ENCODE results near the gene CUX1. TPM values are rescaled to one million over a fixed set of nuclear protein-coding genes. Genes with fewer than 3 reads are reported as not detected.
"Not testable (repeated sequence)": the region's sequence is repeated elsewhere in the genome, so short reads cannot be mapped to it uniquely, and the experiment has no call there.

CUX1 gene
- total and polyA plus RNA-seq, 10 of the 15 experiments (the other 5 are each of a cell fraction or from before 2014, with no cell fraction given), result 6.1 to 48.6 (median 25.9) TPM

DNA sequence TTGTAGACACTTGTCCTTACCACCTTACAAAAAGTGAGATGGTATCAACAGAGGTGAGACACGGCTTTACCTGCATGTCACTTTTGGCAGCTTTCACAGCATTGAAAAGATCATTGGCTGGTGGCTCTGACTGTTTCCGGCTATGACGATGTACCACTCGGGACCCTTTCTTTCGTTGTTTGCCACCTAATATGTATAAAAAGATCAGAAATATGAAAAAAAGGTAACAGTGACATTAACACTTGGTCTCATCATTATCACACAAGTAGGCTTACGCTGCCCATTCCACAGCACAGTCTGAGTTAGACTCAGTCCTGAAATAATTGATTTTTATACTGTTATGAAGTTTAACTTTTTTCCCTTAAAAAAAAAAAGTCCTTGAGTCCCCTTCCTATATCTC is 509.8 kb downstream of the CUX1 start:
- in situ Hi-C loops (cut with MboI); intact Hi-C loops (cut with micrococcal nuclease; ENCODE audit: unreplicated experiment); H3K4me3 ChIP-seq; DNase-seq (ENCODE audit: low read depth, low spot score); CTCF ChIA-PET; H3K79me2 ChIP-seq (ENCODE audit: control insufficient read depth, insufficient read depth, low read length); H3K27me3 ChIP-seq (replicated peaks in 1 of 2; ENCODE audit: control insufficient read depth in 2 of 2, insufficient read depth in 2 of 2, low read length in 1 of 2); H3K36me3 ChIP-seq (ENCODE audit: control insufficient read depth in 2 of 2, insufficient read depth in 2 of 2, low read length in 1 of 2); BruUV-seq (replicated peaks); H3K27ac ChIP-seq (ENCODE audit: control insufficient read depth, insufficient read depth); H3K9ac ChIP-seq (ENCODE audit: control insufficient read depth, insufficient read depth, low read length); H3K4me2 ChIP-seq (ENCODE audit: control insufficient read depth, insufficient read depth); H3K4me1 ChIP-seq (ENCODE audit: control insufficient read depth, insufficient read depth, low read length); SMC1A ChIA-PET (ENCODE audit: uncharacterized antibody, unreplicated experiment); RAD21 ChIA-PET (ENCODE audit: unreplicated experiment); FAIRE-seq; H2AFZ ChIP-seq (ENCODE audit: control insufficient read depth, low read depth, low read length); ATAC-seq; H3K9me3 ChIP-seq (replicated peaks; ENCODE audit: control insufficient read depth, insufficient read depth, low read length); H4K20me1 ChIP-seq (ENCODE audit: control insufficient read depth, insufficient read depth); POLR2A ChIA-PET: not testable (repeated sequence)
- 79% methylated on average over 6 of the region's 6 CpGs for WGBS (ENCODE audit: insufficient coverage, insufficient replicate concordance, low lambda C conversion rate, missing lambda C conversion rate)

DNA sequence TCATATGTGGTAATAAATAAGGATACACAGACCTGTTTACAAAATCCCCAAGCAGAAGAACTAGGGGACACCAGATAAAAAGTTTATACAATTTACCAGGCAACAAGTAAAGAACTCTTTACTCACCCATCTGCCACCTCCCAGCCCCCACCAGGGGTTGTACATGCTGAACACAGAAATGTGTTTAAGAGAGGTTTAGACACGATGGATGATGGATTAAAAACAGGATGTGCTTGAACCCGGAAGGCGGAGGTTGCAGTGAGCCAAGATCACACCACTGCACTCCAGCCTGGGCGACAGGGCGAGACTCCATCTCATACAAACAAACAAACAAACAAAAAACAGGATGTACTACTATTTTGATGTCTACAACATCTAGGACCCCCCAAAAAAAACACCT is 511.4 kb downstream of the CUX1 start:
- ATAC-seq; H3K4me3 ChIP-seq; H3K36me3 ChIP-seq (ENCODE audit: control insufficient read depth in 2 of 2, insufficient read depth in 2 of 2, low read length in 1 of 2); H3K9me3 ChIP-seq (replicated peaks; ENCODE audit: control insufficient read depth, insufficient read depth, low read length); H3K27me3 ChIP-seq (replicated peaks in 1 of 2; ENCODE audit: control insufficient read depth in 2 of 2, insufficient read depth in 2 of 2, low read length in 1 of 2); FAIRE-seq; SMC1A ChIA-PET (ENCODE audit: uncharacterized antibody, unreplicated experiment); H3K27ac ChIP-seq (ENCODE audit: control insufficient read depth, insufficient read depth); H2AFZ ChIP-seq (ENCODE audit: control insufficient read depth, low read depth, low read length); in situ Hi-C loops (cut with MboI); H3K4me2 ChIP-seq (ENCODE audit: control insufficient read depth, insufficient read depth); CTCF ChIA-PET; intact Hi-C loops (cut with micrococcal nuclease; ENCODE audit: unreplicated experiment); H4K20me1 ChIP-seq (ENCODE audit: control insufficient read depth, insufficient read depth); DNase-seq (ENCODE audit: low read depth, low spot score); BruUV-seq (replicated peaks); RAD21 ChIA-PET (ENCODE audit: unreplicated experiment); H3K79me2 ChIP-seq (ENCODE audit: control insufficient read depth, insufficient read depth, low read length); H3K9ac ChIP-seq (ENCODE audit: control insufficient read depth, insufficient read depth, low read length): not testable (repeated sequence)
- peaks cover 12% of the 10 kb centered on the region for H3K4me1 ChIP-seq (ENCODE audit: control insufficient read depth, insufficient read depth, low read length)
- WGBS (ENCODE audit: insufficient coverage, insufficient replicate concordance, low lambda C conversion rate, missing lambda C conversion rate), result 96% methylated on average over 4 of the region's 5 CpGs
- POLR2A ChIA-PET, result interaction anchor here (0.6 kb wide), 1 partner anchor 17 kb away, joined by 3 read pairs; no protein-coding TSS in a partner anchor

DNA sequence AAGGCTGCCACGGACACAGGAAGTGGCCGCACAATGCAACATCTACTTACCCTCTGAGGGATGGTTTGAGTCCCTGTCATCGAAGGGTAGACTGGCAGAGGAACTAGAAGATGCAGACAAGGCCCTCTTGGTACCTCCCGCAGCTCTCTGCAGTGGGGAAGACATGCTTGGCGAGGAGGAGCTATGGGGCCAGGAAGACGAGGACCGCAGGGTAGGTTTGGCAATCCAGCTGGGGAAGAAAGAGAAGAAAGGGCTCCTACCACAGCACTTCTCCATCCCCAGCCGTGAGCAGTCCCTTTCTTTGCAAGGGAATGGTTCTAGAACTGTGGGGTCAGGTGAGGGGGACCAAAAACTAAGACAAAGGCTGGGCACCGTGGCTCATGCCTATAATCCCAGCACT is 511.9 kb downstream of the CUX1 start:
- RAD21 ChIA-PET (ENCODE audit: unreplicated experiment); CTCF ChIA-PET; H3K4me3 ChIP-seq; H2AFZ ChIP-seq (ENCODE audit: control insufficient read depth, low read depth, low read length); ATAC-seq; H4K20me1 ChIP-seq (ENCODE audit: control insufficient read depth, insufficient read depth); H3K27ac ChIP-seq (ENCODE audit: control insufficient read depth, insufficient read depth); H3K4me2 ChIP-seq (ENCODE audit: control insufficient read depth, insufficient read depth); POLR2A ChIA-PET; DNase-seq (ENCODE audit: low read depth, low spot score); H3K9me3 ChIP-seq (replicated peaks; ENCODE audit: control insufficient read depth, insufficient read depth, low read length); SMC1A ChIA-PET (ENCODE audit: uncharacterized antibody, unreplicated experiment); intact Hi-C loops (cut with micrococcal nuclease; ENCODE audit: unreplicated experiment); H3K27me3 ChIP-seq (replicated peaks in 1 of 2; ENCODE audit: control insufficient read depth in 2 of 2, insufficient read depth in 2 of 2, low read length in 1 of 2); H3K9ac ChIP-seq (ENCODE audit: control insufficient read depth, insufficient read depth, low read length); H3K79me2 ChIP-seq (ENCODE audit: control insufficient read depth, insufficient read depth, low read length); BruUV-seq (replicated peaks); in situ Hi-C loops (cut with MboI); H3K36me3 ChIP-seq (ENCODE audit: control insufficient read depth in 2 of 2, insufficient read depth in 2 of 2, low read length in 1 of 2); FAIRE-seq: not testable (repeated sequence)
- peaks cover 12% of the 10 kb centered on the region for H3K4me1 ChIP-seq (ENCODE audit: control insufficient read depth, insufficient read depth, low read length)
- 87% methylated on average over 9 of the region's 9 CpGs for WGBS (ENCODE audit: insufficient coverage, insufficient replicate concordance, low lambda C conversion rate, missing lambda C conversion rate)

DNA sequence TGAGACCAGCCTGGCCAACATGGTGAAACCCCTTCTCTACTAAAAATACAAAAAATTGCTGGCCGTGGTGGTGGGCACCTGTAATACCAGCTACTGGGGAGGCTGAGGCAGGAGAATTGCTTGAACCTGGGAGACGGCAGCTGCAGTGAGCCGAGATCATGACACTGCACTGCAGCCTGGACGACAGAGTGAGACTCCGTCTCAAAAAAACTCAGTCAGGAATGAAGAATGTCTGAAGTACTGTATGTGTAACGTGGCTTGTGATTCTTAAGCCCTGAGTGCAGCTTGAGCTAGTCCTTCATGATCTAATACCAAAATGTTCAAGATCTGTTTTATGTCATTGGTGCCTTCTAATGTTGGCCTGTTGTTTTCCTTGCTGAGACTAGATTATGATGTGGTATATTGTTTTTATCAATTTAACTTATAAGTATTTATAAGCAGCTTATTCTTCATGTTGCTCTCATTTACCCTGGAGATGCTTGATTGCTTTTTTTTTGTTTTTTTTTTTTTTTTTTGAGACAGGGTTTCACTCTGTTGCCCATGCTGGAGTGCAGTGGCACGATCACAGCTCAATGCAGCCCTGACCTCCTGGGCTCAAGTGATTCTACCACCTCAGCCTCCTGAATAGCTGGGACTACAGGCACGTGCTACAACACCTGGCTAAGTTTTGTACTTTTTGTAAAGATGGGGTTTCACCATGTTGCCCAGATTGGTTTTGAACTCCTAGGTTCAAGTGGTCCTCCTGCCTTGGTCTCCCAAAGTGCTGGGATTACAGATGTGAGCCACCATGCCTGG is 513.4 kb downstream of the CUX1 start:
- ChIA-PET SMC1A (ENCODE audit: uncharacterized antibody, unreplicated experiment) (interaction anchor here (0.8 to 1.5 kb wide), 2 partner anchors 43 to 49 kb away, joined by 3 read pairs; no protein-coding TSS in a partner anchor), POLR2A (interaction anchor here (0.6 kb wide), 4 partner anchors 23 to 59 kb away, joined by 3 to 8 read pairs (median 4); no protein-coding TSS in a partner anchor), CTCF (interaction anchor here (0.6 kb wide), 1 partner anchor 1306 kb away, joined by 4 read pairs; no protein-coding TSS in a partner anchor)
- H3K79me2 ChIP-seq (ENCODE audit: control insufficient read depth, insufficient read depth, low read length); H4K20me1 ChIP-seq (ENCODE audit: control insufficient read depth, insufficient read depth); BruUV-seq (replicated peaks); intact Hi-C loops (cut with micrococcal nuclease; ENCODE audit: unreplicated experiment); H3K27me3 ChIP-seq (replicated peaks in 1 of 2; ENCODE audit: control insufficient read depth in 2 of 2, insufficient read depth in 2 of 2, low read length in 1 of 2); RAD21 ChIA-PET (ENCODE audit: unreplicated experiment); H3K9me3 ChIP-seq (replicated peaks; ENCODE audit: control insufficient read depth, insufficient read depth, low read length); H3K36me3 ChIP-seq (ENCODE audit: control insufficient read depth in 2 of 2, insufficient read depth in 2 of 2, low read length in 1 of 2); DNase-seq (ENCODE audit: low read depth, low spot score); H3K9ac ChIP-seq (ENCODE audit: control insufficient read depth, insufficient read depth, low read length); in situ Hi-C loops (cut with MboI): not testable (repeated sequence)
- 49% methylated on average over 8 of the region's 8 CpGs for WGBS (ENCODE audit: insufficient coverage, insufficient replicate concordance, low lambda C conversion rate, missing lambda C conversion rate)
- Histone ChIP-seq H3K27ac (ENCODE audit: control insufficient read depth, insufficient read depth) (peak overlapping the region; percentile 44; the same call in 1 of the 2 replicates), H3K4me1 (ENCODE audit: control insufficient read depth, insufficient read depth, low read length) (peaks cover 16% of the 10 kb centered on the region), H2AFZ (ENCODE audit: control insufficient read depth, low read depth, low read length) (peak overlapping the region; percentile 53; the same call in 1 of the 2 replicates), H3K4me3 (peak overlapping the region; percentile 10; the same call in 1 of the 2 replicates), H3K4me2 (ENCODE audit: control insufficient read depth, insufficient read depth) (peak overlapping the region; percentile 59)
- ATAC-seq (peak; percentile 26; the same call in 1 of the 3 replicates), FAIRE-seq (peak; percentile 81)
